ENCODE measurements around the gene VEZT. TPM values are rescaled to one million over a fixed set of nuclear protein-coding genes. Genes with fewer than 3 reads are reported as not detected.

The VEZT gene
- total RNA-seq, 4 donors from 2014 or later, result 101 to 186 (median 160) TPM

- no peaks in the 10 kb centered on the region for H3K9me3 ChIP-seq
- no peaks in the 10 kb centered on the region for H3K36me3 ChIP-seq
- no peak overlapping the region for H3K4me3 ChIP-seq (replicated peaks in 1 of 3)
- TF ChIP-seq POLR2A (IDR thresholded peaks at IDR 0.05), result no peak
- TF ChIP-seq CTCF (IDR thresholded peaks at IDR 0.05), result no peak
- H3K4me1 ChIP-seq, result peaks cover 7 to 13% of the 10 kb centered on the region in 2 donors
- intact Hi-C loops (cut with DNase I), result no loop called here
- DNase-seq, result no peak
- H3K27ac ChIP-seq, result no peak overlapping the region
- no peaks in the 10 kb centered on the region for H3K27me3 ChIP-seq
Observed at GRCh38 chr12:95184121-95184520, 33.5 kb upstream of the VEZT start.

- TF ChIP-seq POLR2A (IDR thresholded peaks at IDR 0.05) (no peak), CTCF (IDR thresholded peaks at IDR 0.05) (no peak)
- H3K36me3 ChIP-seq, result no peaks in the 10 kb centered on the region
- H3K4me3 ChIP-seq (replicated peaks in 1 of 3), result no peak overlapping the region
- 71 to 75% methylated on average over 8 of the region's 8 CpGs for WGBS, 2 donors
- DNase-seq, result no peak
- peak overlapping the region in 1 of 3 donors; percentile 17 for H3K27ac ChIP-seq
- intact Hi-C loops (cut with DNase I), result no loop called here
- peaks cover 7 to 14% of the 10 kb centered on the region in 2 donors for H3K4me1 ChIP-seq
- no peaks in the 10 kb centered on the region for H3K9me3 ChIP-seq
- H3K27me3 ChIP-seq, result no peaks in the 10 kb centered on the region
Observed at GRCh38 chr12:95185072-95185471, 32.5 kb upstream of the VEZT start.

- no peak for DNase-seq
- Histone ChIP-seq H3K36me3 (no peaks in the 10 kb centered on the region), H3K4me1 (peaks cover 7 to 14% of the 10 kb centered on the region in 2 donors), H3K27ac (no peak overlapping the region), H3K4me3 (replicated peaks in 1 of 3) (no peak overlapping the region), H3K27me3 (no peaks in the 10 kb centered on the region), H3K9me3 (no peaks in the 10 kb centered on the region)
- TF ChIP-seq CTCF (IDR thresholded peaks at IDR 0.05) (no peak), POLR2A (IDR thresholded peaks at IDR 0.05) (no peak)
- intact Hi-C loops (cut with DNase I), result no loop called here
Observed at GRCh38 chr12:95185854-95186253, 31.8 kb upstream of the VEZT start.

- peak overlapping the region; percentile 19 to 75 (median 31) for H3K27ac ChIP-seq
- H3K4me1 ChIP-seq, result peaks cover 7 to 14% of the 10 kb centered on the region in 2 donors
- no peaks in the 10 kb centered on the region for H3K36me3 ChIP-seq
- no peak overlapping the region for H3K4me3 ChIP-seq (replicated peaks in 1 of 3)
- intact Hi-C loops (cut with DNase I), result no loop called here
- TF ChIP-seq POLR2A (IDR thresholded peaks at IDR 0.05) (no peak), CTCF (IDR thresholded peaks at IDR 0.05) (no peak)
- WGBS, 2 donors, result 42 to 53% methylated on average over 5 of the region's 5 CpGs
- no peak for DNase-seq
- no peaks in the 10 kb centered on the region for H3K27me3 ChIP-seq
- H3K9me3 ChIP-seq, result no peaks in the 10 kb centered on the region
Observed at GRCh38 chr12:95187865-95188415, 29.7 kb upstream of the VEZT start.

GRCh38 chr12:95191060-95191696 is 26.4 kb upstream of the VEZT start:
- Histone ChIP-seq H3K27me3 (no peaks in the 10 kb centered on the region), H3K9me3 (no peaks in the 10 kb centered on the region), H3K36me3 (no peaks in the 10 kb centered on the region), H3K4me1 (peaks cover 7 to 14% of the 10 kb centered on the region in 2 donors), H3K27ac (no peak overlapping the region), H3K4me3 (replicated peaks in 1 of 3) (no peak overlapping the region)
- intact Hi-C loops (cut with DNase I), result no loop called here
- DNase-seq, result no peak
- 86 to 87% methylated on average over 1 of the region's 1 CpG for WGBS, 2 donors
- TF ChIP-seq POLR2A (IDR thresholded peaks at IDR 0.05), result no peak
- no peak for TF ChIP-seq CTCF (IDR thresholded peaks at IDR 0.05)

Data from thyroid gland (tissue), 4 donors.